Measurements from ENCODE around the gene EPS8. TPM values are rescaled to one million over a fixed set of nuclear protein-coding genes. Genes with fewer than 3 reads are reported as not detected.

Gene EPS8
- total RNA-seq, 4 donors from 2014 or later = 39.0 to 85.2 (median 57.7) TPM

DNA sequence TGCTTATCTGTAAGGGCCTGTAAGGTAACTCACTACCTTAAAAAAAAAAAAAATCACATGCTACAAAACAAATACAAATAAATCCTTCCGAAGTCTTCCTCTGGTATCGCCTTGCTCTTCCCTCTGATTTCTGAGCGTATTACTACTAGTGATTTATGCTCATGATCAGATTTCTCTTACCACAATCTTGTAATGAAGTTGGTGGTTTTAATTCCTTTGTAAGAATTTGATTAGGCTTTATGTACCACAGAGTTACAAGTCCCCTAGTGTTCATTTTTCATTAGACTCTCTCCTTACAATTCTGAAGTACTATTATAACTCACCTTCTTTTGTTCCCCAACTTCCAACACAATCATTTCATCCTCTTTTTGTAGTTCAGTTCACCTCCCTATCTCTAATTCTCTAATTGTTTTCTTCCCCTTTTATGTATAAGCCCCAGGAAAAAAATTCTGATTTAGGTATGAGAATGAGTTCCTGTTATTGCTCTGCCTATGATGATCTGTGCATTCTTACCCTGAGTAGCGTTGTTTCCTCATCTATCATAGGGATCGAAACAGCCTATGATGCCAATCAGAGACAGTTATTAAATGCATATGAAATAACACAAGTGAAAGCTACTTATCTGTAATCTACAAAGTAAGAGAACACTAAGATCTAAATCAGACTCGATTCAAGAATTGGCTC lies 81.5 kb downstream of the EPS8 start:
- Histone ChIP-seq H3K4me1 (peaks cover 0 to 9% (median 0%) of the 10 kb centered on the region in 3 donors), H3K27ac (no peak overlapping the region), H3K36me3 (no peaks in the 10 kb centered on the region), H3K27me3 (no peaks in the 10 kb centered on the region), H3K4me3 (no peak overlapping the region), H3K9me3 (no peaks in the 10 kb centered on the region)
- no peak for ATAC-seq
- TF ChIP-seq POLR2AphosphoS5 (IDR thresholded peaks at IDR 0.05) = no peak
- no peak for TF ChIP-seq POLR2A (IDR thresholded peaks at IDR 0.05)
- no peak for TF ChIP-seq EP300 (IDR thresholded peaks at IDR 0.05)
- TF ChIP-seq, protein P1, sequence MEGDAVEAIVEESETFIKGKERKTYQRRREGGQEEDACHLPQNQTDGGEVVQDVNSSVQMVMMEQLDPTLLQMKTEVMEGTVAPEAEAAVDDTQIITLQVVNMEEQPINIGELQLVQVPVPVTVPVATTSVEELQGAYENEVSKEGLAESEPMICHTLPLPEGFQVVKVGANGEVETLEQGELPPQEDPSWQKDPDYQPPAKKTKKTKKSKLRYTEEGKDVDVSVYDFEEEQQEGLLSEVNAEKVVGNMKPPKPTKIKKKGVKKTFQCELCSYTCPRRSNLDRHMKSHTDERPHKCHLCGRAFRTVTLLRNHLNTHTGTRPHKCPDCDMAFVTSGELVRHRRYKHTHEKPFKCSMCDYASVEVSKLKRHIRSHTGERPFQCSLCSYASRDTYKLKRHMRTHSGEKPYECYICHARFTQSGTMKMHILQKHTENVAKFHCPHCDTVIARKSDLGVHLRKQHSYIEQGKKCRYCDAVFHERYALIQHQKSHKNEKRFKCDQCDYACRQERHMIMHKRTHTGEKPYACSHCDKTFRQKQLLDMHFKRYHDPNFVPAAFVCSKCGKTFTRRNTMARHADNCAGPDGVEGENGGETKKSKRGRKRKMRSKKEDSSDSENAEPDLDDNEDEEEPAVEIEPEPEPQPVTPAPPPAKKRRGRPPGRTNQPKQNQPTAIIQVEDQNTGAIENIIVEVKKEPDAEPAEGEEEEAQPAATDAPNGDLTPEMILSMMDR (IDR thresholded peaks at IDR 0.05) = no peak
- WGBS, 2 donors (ENCODE audit: low coverage in 1 of 2) = 89 to 91% methylated on average over 6 of the region's 6 CpGs

DNA sequence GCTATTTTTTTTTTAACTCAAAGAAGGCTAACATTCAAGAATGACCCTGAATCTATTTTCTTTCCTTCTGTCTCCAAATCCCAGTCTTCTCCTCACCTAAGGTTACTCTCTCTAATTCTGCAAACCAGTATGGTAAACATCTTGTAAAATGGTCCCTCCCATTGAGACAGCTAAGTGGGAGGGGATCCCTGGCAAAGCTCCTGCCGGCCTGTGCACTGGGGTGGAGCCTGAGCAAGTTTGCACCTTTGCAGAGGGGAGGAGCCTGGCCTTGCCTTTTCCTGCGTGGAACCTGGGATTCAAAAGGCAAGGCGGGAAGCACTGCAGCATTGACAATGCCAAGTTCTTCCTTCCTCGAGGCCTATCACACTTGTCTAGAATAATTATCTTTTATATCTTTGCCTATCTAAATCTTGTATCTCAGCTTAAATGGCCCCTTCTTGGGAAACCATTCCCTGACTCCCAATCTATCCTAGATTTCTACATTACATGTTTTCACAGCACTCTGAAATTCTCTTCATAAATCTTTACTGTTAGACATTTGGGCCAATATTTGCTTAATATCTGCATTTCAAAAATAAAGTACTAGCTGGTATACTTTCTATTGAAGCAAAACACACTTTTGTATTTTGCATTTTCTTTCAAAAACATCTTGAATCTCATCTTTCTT lies 83.0 kb downstream of the EPS8 start:
- no peak for ATAC-seq
- peaks cover under 1 to 13% (median 3%) of the 10 kb centered on the region in 3 donors for H3K4me1 ChIP-seq
- H3K27me3 ChIP-seq = no peaks in the 10 kb centered on the region
- 64 to 84% methylated on average over 2 to 3 of the region's 4 CpGs for WGBS, 2 donors (ENCODE audit: low coverage in 1 of 2)
- no peak overlapping the region for H3K4me3 ChIP-seq
- no peaks in the 10 kb centered on the region for H3K9me3 ChIP-seq
- H3K36me3 ChIP-seq = no peaks in the 10 kb centered on the region
- no peak for TF ChIP-seq EP300 (IDR thresholded peaks at IDR 0.05)
- no peak for TF ChIP-seq POLR2A (IDR thresholded peaks at IDR 0.05)
- TF ChIP-seq, protein P1 (IDR thresholded peaks at IDR 0.05) = no peak
- H3K27ac ChIP-seq = peak overlapping the region in 1 of 4 donors; percentile 3

DNA sequence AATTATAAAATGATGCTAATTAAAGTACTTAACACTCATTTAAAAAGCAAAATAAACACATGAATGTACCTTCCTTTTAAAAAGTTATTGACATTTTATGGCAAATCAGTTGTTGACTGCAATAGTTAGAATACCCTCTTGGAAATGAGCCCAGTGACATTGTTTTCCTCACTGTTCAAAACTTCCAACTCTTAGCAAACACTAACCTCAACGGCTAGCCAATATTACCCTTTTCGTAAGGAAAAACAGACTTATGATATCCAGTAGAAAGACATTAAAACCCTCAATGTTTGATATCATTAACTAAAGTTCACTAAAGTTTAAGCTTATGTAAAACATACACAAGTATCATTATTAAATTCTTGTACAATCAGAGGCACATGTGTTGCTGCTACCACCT lies 83.6 kb downstream of the EPS8 start:
- 42 to 80% methylated on average over 2 of the region's 2 CpGs for WGBS, 2 donors (ENCODE audit: low coverage in 1 of 2)
- Histone ChIP-seq H3K27ac (peak overlapping the region in 1 of 4 donors; percentile 3), H3K4me1 (peaks cover 4 to 18% (median 6%) of the 10 kb centered on the region in 3 donors), H3K27me3 (no peaks in the 10 kb centered on the region), H3K4me3 (no peak overlapping the region), H3K9me3 (no peaks in the 10 kb centered on the region), H3K36me3 (no peaks in the 10 kb centered on the region)
- no peak for TF ChIP-seq POLR2AphosphoS5 (IDR thresholded peaks at IDR 0.05)
- no peak for TF ChIP-seq EP300 (IDR thresholded peaks at IDR 0.05)
- TF ChIP-seq, protein P1 (IDR thresholded peaks at IDR 0.05) = no peak
- no peak for TF ChIP-seq POLR2A (IDR thresholded peaks at IDR 0.05)
- no peak for ATAC-seq

DNA sequence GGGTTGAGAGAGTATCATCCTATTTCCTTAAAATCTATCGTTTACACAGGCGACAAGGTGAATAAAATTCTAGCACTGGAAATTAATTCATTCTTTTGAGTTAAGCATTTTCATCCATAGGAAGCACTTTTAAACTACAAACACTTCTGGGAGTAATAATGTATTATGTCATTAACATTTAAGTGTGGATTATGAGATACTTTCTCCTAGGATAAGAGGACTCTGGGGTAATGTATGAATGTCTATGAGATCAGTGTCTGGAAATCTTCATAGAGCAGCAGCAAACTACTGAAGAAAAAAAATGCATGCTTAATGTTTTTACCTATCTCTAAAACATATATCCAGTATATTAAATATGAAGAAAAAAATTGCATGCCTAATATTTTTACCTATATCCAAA lies 86.9 kb downstream of the EPS8 start:
- no peak overlapping the region for H3K4me3 ChIP-seq
- ATAC-seq = no peak
- peak overlapping the region; percentile 23 to 77 (median 70) for H3K27ac ChIP-seq
- no peaks in the 10 kb centered on the region for H3K36me3 ChIP-seq
- no peaks in the 10 kb centered on the region for H3K9me3 ChIP-seq
- TF ChIP-seq POLR2A (IDR thresholded peaks at IDR 0.05) (no peak), POLR2AphosphoS5 (IDR thresholded peaks at IDR 0.05) (no peak), EP300 (IDR thresholded peaks at IDR 0.05) (no peak)
- TF ChIP-seq, protein P1 (IDR thresholded peaks at IDR 0.05) = no peak
- whole genome bisulfite sequencing, 2 donors (ENCODE audit: low coverage in 1 of 2) = 33 to 58% methylated on average over 2 of the region's 2 CpGs
- H3K4me1 ChIP-seq = peaks cover 8 to 42% (median 28%) of the 10 kb centered on the region in 3 donors
- no peaks in the 10 kb centered on the region for H3K27me3 ChIP-seq

Data from gastroesophageal sphincter (tissue), 4 donors.